ENCODE results near the gene SH2D6.
"Not testable (repeated sequence)": the region's sequence is repeated elsewhere in the genome, so short reads cannot be mapped to it uniquely, and the experiment has no call there.

DNA sequence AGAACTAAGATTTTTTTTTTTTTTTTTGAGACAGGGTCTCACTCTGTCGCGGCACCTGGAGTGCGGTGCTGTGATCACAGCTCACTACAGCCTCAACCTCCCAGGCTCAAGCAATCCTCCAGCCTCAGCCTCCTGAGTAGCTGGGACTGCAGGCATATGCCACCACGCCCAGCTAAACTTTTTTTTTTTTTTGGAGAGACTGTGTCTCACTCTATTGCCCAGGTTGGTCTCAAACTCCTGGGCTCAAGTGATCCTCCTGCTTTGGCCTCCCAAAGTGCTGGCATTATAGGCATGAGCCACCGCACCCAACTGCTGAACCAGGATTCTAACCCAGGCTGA is 4.1 kb upstream of the SH2D6 start:
- not testable (repeated sequence) for TF ChIP-seq CTCF, POLR2A, POLR2AphosphoS5 (IDR thresholded peaks at IDR 0.05)
